ENCODE measurements around the gene TRANK1.

Gene TRANK1

DNA sequence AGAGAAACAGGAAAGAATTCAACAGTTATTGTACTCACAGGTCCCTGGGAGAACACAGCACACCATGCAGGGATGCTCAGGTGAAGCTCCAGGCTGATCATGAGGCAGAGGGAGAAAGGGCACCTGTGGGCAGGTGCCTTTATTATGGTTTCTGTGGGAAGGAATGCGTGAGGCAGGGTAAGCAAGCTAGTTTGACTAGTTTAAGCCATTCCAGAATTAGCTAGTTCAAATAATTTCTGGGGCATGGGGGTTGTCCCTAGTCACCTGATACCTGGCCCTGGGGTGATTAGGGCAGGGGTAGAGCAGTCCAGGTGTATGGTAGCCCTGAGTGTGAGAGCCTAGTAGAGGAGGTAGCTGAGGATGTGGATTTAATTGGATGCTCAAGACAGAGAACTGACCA is 132.6 kb downstream of the TRANK1 start:
- no peak for ATAC-seq
- TF ChIP-seq, protein P1, sequence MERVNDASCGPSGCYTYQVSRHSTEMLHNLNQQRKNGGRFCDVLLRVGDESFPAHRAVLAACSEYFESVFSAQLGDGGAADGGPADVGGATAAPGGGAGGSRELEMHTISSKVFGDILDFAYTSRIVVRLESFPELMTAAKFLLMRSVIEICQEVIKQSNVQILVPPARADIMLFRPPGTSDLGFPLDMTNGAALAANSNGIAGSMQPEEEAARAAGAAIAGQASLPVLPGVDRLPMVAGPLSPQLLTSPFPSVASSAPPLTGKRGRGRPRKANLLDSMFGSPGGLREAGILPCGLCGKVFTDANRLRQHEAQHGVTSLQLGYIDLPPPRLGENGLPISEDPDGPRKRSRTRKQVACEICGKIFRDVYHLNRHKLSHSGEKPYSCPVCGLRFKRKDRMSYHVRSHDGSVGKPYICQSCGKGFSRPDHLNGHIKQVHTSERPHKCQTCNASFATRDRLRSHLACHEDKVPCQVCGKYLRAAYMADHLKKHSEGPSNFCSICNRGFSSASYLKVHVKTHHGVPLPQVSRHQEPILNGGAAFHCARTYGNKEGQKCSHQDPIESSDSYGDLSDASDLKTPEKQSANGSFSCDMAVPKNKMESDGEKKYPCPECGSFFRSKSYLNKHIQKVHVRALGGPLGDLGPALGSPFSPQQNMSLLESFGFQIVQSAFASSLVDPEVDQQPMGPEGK (CRISPR knock-in tag; IDR thresholded peaks at IDR 0.05; ENCODE audit: borderline replicate concordance) = no peak
- TF ChIP-seq TOX (CRISPR knock-in tag; IDR thresholded peaks at IDR 0.05; ENCODE audit: borderline replicate concordance) (no peak), GLIS3 (CRISPR knock-in tag; IDR thresholded peaks at IDR 0.05) (no peak), CSDC2 (CRISPR knock-in tag; IDR thresholded peaks at IDR 0.05) (no peak), ZNF8 (CRISPR knock-in tag; IDR thresholded peaks at IDR 0.05) (no peak)

DNA sequence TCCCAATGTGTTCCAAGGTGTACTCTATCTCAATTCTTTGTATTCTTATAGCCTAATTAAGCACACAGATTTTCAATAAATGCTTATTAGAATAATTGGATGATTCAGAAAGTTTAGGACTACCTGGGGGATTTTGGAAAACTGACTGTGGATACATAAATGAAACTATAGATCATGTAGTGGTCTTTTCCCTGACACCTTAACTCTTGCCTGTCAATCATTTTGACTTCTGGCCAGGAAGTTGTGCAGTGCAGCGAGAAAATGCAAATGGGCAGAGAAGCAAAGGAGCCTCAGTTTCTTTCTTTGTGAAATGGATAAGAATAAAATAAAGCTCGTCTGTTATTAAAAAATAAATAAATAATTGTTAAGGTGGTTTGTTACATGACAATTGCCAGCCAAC is 133.1 kb downstream of the TRANK1 start:
- TF ChIP-seq ZFP3 (CRISPR knock-in tag; IDR thresholded peaks at IDR 0.05) (no peak), BACH2 (CRISPR knock-in tag; IDR thresholded peaks at IDR 0.05; ENCODE audit: borderline replicate concordance) (no peak), OSR1 (CRISPR knock-in tag; IDR thresholded peaks at IDR 0.05) (no peak), TCF4 (CRISPR knock-in tag; IDR thresholded peaks at IDR 0.05; ENCODE audit: borderline replicate concordance) (no peak), ZFP30 (CRISPR knock-in tag; IDR thresholded peaks at IDR 0.05) (no peak), CSDC2 (CRISPR knock-in tag; IDR thresholded peaks at IDR 0.05) (no peak), ARNTL (CRISPR knock-in tag; IDR thresholded peaks at IDR 0.05; ENCODE audit: borderline replicate concordance, low read depth) (no peak), ZNF565 (CRISPR knock-in tag; conservative IDR thresholded peaks at IDR 0.05; ENCODE audit: low read depth) (no peak), RARB (CRISPR knock-in tag; IDR thresholded peaks at IDR 0.05) (no peak), ZNF8 (CRISPR knock-in tag; IDR thresholded peaks at IDR 0.05) (no peak), SNAI2 (CRISPR knock-in tag; IDR thresholded peaks at IDR 0.05) (no peak), TOX (CRISPR knock-in tag; IDR thresholded peaks at IDR 0.05; ENCODE audit: borderline replicate concordance) (no peak), PPARA (CRISPR knock-in tag; IDR thresholded peaks at IDR 0.05; ENCODE audit: borderline replicate concordance) (no peak), ZNF70 (CRISPR knock-in tag; IDR thresholded peaks at IDR 0.05) (no peak)
- TF ChIP-seq, protein P1 (CRISPR knock-in tag; IDR thresholded peaks at IDR 0.05; ENCODE audit: borderline replicate concordance) = no peak
- TF ChIP-seq, protein P2, sequence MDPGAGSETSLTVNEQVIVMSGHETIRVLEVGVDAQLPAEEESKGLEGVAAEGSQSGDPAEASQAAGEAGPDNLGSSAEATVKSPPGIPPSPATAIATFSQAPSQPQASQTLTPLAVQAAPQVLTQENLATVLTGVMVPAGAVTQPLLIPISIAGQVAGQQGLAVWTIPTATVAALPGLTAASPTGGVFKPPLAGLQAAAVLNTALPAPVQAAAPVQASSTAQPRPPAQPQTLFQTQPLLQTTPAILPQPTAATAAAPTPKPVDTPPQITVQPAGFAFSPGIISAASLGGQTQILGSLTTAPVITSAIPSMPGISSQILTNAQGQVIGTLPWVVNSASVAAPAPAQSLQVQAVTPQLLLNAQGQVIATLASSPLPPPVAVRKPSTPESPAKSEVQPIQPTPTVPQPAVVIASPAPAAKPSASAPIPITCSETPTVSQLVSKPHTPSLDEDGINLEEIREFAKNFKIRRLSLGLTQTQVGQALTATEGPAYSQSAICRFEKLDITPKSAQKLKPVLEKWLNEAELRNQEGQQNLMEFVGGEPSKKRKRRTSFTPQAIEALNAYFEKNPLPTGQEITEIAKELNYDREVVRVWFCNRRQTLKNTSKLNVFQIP (CRISPR knock-in tag; IDR thresholded peaks at IDR 0.05; ENCODE audit: borderline replicate concordance, low read depth) = no peak
- TF ChIP-seq, protein P3, sequence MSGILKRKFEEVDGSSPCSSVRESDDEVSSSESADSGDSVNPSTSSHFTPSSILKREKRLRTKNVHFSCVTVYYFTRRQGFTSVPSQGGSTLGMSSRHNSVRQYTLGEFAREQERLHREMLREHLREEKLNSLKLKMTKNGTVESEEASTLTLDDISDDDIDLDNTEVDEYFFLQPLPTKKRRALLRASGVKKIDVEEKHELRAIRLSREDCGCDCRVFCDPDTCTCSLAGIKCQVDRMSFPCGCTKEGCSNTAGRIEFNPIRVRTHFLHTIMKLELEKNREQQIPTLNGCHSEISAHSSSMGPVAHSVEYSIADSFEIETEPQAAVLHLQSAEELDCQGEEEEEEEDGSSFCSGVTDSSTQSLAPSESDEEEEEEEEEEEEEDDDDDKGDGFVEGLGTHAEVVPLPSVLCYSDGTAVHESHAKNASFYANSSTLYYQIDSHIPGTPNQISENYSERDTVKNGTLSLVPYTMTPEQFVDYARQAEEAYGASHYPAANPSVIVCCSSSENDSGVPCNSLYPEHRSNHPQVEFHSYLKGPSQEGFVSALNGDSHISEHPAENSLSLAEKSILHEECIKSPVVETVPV (CRISPR knock-in tag; IDR thresholded peaks at IDR 0.05) = no peak
- TF ChIP-seq, protein P4, sequence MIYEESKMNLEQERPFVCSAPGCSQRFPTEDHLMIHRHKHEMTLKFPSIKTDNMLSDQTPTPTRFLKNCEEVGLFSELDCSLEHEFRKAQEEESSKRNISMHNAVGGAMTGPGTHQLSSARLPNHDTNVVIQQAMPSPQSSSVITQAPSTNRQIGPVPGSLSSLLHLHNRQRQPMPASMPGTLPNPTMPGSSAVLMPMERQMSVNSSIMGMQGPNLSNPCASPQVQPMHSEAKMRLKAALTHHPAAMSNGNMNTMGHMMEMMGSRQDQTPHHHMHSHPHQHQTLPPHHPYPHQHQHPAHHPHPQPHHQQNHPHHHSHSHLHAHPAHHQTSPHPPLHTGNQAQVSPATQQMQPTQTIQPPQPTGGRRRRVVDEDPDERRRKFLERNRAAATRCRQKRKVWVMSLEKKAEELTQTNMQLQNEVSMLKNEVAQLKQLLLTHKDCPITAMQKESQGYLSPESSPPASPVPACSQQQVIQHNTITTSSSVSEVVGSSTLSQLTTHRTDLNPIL (CRISPR knock-in tag; IDR thresholded peaks at IDR 0.05; ENCODE audit: low read depth) = no peak
- ATAC-seq = no peak

DNA sequence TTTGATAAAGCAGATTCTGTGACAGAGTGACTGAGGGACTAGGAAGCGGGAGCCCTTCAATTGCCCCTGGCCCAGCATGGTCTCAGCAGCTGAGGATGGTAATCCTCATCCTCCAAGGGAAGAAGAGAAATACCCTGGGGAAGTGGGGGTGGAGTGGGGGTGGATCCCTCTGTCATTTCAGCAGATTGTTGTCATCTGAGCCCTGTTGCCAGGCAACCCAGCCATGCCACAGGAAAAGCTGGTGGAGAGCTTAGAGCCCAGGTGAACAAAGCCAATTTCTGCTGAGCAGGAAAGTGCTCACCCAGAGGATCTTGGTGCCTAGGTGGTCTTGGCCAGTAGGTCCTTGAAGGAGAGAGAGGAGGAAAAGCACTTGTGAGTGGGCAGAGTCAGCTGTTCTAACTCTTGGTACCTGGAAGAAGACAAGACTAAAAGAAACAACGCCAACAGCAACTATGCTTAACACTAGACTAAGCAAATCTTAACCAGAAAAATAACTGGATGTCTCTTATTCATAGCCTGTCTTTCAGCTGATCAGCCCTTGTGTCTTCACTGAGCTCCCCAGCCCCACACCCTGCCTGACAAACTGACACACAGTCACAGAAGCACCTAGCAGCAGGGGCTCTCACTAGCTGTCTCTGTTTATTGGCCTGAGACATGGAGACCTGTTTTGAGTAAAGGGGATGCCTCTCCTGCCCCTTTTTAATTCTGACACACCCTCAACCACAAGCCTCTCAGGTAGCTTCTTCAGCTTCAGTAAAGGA is 140.4 kb downstream of the TRANK1 start:
- TF ChIP-seq ZNF70 (CRISPR knock-in tag; IDR thresholded peaks at IDR 0.05) (no peak), ESRRG (CRISPR knock-in tag; IDR thresholded peaks at IDR 0.05) (no peak), PPARA (CRISPR knock-in tag; IDR thresholded peaks at IDR 0.05; ENCODE audit: borderline replicate concordance) (no peak)
- ATAC-seq = no peak

All from SK-N-SH treated with all-trans-retinoic acid at 6 μM for 48 hours (cell line).